RKO (cell line): Measurements from ENCODE around the gene FCN1.
"Not testable (repeated sequence)": the region's sequence is repeated elsewhere in the genome, so short reads cannot be mapped to it uniquely, and the experiment has no call there.

Experiments
- DNase-seq: peaks from one replicate; pipeline ENCODE4 v3.0.0-alpha.2; 2016; ENCODE audit warnings: low spot score

FCN1 gene

GRCh38 chr9:134871697-134872340 lies 45.9 kb downstream of the FCN1 start:
- no peak for DNase-seq

- DNase-seq, result no peak
Measured at GRCh38 chr9:134870746-134871662, 46.7 kb downstream of the FCN1 start.

GRCh38 chr9:134870301-134870694 lies 47.4 kb downstream of the FCN1 start:
- no peak for DNase-seq

- no peak for DNase-seq
Measured at GRCh38 chr9:134869554-134870300, 48.0 kb downstream of the FCN1 start.

- DNase-seq, result no peak
Measured at GRCh38 chr9:134868751-134869553, 48.8 kb downstream of the FCN1 start.

GRCh38 chr9:134867917-134868750 lies 49.6 kb downstream of the FCN1 start:
- no peak for DNase-seq

- no peak for DNase-seq
Measured at GRCh38 chr9:134864821-134865190, 52.9 kb downstream of the FCN1 start.

GRCh38 chr9:134863941-134864820 lies 53.5 kb downstream of the FCN1 start:
- no peak for DNase-seq

- no peak for DNase-seq
Measured at GRCh38 chr9:134863306-134863902, 54.3 kb downstream of the FCN1 start.

- no peak for DNase-seq
Measured at GRCh38 chr9:134861595-134862334, 55.9 kb downstream of the FCN1 start.

GRCh38 chr9:134860510-134860909 lies 57.2 kb downstream of the FCN1 start:
- no peak for DNase-seq

- peak; percentile 20 for DNase-seq
Measured at GRCh38 chr9:134858051-134858841, 59.5 kb downstream of the FCN1 start.

- not testable (repeated sequence) for DNase-seq
Measured at GRCh38 chr9:134857451-134857850, 60.3 kb downstream of the FCN1 start.

- no peak for DNase-seq
Measured at GRCh38 chr9:134855900-134856377, 61.8 kb downstream of the FCN1 start.
